ENCODE data around the gene SPTBN1. TPM values are rescaled to one million over a fixed set of nuclear protein-coding genes. Genes with fewer than 3 reads are reported as not detected.

The SPTBN1 gene
- total and polyA plus RNA-seq, 2 of the 13 experiments (the other 11 are each of a cell fraction or from before 2014, with no cell fraction given) = 123 to 299 TPM

DNA sequence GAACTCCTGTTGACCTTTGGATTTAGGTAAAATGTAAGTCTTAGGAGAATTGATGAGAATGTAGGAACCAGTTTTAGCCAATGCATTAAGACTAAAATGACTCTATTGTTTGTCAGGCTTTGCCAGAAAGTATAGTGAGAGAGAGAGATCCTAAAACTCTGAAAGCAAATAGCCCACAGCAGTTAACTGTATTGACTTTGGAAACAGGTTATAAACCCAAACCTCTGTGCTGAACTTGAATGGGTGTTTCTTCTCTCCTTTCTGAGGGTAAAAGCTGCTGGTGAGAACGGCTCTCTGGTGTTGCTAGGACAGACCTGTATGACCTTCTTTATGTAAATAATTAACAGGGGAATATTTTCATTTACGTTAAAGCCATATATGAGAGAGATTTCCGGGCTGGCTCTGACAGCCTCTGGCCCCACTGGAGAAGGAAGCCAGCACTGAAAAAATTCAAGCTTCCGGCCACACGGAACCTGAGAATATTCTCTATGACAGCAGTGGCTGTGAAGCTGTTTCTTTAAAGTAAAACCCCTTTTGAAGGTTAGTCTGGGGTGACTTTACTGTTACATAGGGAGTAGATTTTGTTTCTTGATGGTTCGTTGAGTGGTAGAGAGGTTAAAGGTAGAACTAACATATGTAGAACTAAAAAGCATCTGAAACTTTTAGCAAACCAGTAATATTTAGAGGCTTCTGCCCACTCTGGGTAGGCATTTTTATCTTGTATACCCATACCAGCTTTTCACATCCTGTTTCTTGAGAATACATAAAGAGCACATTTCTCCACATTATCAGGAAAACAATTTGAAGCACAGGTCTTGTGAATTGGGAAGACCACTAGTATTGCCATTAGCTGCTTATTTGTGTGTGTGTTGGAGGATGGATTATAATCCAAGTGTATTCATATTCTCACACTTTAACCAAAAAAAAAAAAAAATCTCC, 123.8 kb downstream of the SPTBN1 start (continued):
- TF ChIP-seq ZNF652 (CRISPR knock-in tag; IDR thresholded peaks at IDR 0.05; ENCODE audit: borderline replicate concordance, low read depth) (no peak; the same call in 1 of the 2 replicates), RBM22 (optimal IDR thresholded peaks at IDR 0.05; ENCODE audit: low read length) (peak; percentile 84), ZMYM2 (CRISPR knock-in tag; IDR thresholded peaks at IDR 0.05) (no peak), ZNF761 (CRISPR knock-in tag; conservative IDR thresholded peaks at IDR 0.05) (no peak), ZFP37 (CRISPR knock-in tag; IDR thresholded peaks at IDR 0.05; ENCODE audit: borderline replicate concordance) (no peak), ZNF557 (CRISPR knock-in tag; IDR thresholded peaks at IDR 0.05) (no peak), ZNF441 (CRISPR knock-in tag; IDR thresholded peaks at IDR 0.05; ENCODE audit: borderline replicate concordance) (no peak; the same call in 1 of the 2 replicates)
- TF ChIP-seq, protein P1, sequence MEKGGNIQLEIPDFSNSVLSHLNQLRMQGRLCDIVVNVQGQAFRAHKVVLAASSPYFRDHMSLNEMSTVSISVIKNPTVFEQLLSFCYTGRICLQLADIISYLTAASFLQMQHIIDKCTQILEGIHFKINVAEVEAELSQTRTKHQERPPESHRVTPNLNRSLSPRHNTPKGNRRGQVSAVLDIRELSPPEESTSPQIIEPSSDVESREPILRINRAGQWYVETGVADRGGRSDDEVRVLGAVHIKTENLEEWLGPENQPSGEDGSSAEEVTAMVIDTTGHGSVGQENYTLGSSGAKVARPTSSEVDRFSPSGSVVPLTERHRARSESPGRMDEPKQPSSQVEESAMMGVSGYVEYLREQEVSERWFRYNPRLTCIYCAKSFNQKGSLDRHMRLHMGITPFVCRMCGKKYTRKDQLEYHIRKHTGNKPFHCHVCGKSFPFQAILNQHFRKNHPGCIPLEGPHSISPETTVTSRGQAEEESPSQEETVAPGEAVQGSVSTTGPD (CRISPR knock-in tag; IDR thresholded peaks at IDR 0.05) = peak; percentile 85
- TF ChIP-seq, protein P2, sequence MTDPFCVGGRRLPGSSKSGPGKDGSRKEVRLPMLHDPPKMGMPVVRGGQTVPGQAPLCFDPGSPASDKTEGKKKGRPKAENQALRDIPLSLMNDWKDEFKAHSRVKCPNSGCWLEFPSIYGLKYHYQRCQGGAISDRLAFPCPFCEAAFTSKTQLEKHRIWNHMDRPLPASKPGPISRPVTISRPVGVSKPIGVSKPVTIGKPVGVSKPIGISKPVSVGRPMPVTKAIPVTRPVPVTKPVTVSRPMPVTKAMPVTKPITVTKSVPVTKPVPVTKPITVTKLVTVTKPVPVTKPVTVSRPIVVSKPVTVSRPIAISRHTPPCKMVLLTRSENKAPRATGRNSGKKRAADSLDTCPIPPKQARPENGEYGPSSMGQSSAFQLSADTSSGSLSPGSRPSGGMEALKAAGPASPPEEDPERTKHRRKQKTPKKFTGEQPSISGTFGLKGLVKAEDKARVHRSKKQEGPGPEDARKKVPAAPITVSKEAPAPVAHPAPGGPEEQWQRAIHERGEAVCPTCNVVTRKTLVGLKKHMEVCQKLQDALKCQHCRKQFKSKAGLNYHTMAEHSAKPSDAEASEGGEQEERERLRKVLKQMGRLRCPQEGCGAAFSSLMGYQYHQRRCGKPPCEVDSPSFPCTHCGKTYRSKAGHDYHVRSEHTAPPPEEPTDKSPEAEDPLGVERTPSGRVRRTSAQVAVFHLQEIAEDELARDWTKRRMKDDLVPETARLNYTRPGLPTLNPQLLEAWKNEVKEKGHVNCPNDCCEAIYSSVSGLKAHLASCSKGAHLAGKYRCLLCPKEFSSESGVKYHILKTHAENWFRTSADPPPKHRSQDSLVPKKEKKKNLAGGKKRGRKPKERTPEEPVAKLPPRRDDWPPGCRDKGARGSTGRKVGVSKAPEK (CRISPR knock-in tag; IDR thresholded peaks at IDR 0.05; ENCODE audit: borderline replicate concordance) = 0 out of 2 replicates have a peak, but pooled peaks have one; percentile 70
- TF ChIP-seq, protein P3, sequence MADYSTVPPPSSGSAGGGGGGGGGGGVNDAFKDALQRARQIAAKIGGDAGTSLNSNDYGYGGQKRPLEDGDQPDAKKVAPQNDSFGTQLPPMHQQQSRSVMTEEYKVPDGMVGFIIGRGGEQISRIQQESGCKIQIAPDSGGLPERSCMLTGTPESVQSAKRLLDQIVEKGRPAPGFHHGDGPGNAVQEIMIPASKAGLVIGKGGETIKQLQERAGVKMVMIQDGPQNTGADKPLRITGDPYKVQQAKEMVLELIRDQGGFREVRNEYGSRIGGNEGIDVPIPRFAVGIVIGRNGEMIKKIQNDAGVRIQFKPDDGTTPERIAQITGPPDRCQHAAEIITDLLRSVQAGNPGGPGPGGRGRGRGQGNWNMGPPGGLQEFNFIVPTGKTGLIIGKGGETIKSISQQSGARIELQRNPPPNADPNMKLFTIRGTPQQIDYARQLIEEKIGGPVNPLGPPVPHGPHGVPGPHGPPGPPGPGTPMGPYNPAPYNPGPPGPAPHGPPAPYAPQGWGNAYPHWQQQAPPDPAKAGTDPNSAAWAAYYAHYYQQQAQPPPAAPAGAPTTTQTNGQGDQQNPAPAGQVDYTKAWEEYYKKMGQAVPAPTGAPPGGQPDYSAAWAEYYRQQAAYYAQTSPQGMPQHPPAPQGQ (CRISPR knock-in tag; IDR thresholded peaks at IDR 0.05; ENCODE audit: borderline replicate concordance) = no peak
- TF ChIP-seq, protein P4, sequence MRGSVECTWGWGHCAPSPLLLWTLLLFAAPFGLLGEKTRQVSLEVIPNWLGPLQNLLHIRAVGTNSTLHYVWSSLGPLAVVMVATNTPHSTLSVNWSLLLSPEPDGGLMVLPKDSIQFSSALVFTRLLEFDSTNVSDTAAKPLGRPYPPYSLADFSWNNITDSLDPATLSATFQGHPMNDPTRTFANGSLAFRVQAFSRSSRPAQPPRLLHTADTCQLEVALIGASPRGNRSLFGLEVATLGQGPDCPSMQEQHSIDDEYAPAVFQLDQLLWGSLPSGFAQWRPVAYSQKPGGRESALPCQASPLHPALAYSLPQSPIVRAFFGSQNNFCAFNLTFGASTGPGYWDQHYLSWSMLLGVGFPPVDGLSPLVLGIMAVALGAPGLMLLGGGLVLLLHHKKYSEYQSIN (CRISPR knock-in tag; IDR thresholded peaks at IDR 0.05; ENCODE audit: borderline replicate concordance) = no peak
- TF ChIP-seq, protein P5, sequence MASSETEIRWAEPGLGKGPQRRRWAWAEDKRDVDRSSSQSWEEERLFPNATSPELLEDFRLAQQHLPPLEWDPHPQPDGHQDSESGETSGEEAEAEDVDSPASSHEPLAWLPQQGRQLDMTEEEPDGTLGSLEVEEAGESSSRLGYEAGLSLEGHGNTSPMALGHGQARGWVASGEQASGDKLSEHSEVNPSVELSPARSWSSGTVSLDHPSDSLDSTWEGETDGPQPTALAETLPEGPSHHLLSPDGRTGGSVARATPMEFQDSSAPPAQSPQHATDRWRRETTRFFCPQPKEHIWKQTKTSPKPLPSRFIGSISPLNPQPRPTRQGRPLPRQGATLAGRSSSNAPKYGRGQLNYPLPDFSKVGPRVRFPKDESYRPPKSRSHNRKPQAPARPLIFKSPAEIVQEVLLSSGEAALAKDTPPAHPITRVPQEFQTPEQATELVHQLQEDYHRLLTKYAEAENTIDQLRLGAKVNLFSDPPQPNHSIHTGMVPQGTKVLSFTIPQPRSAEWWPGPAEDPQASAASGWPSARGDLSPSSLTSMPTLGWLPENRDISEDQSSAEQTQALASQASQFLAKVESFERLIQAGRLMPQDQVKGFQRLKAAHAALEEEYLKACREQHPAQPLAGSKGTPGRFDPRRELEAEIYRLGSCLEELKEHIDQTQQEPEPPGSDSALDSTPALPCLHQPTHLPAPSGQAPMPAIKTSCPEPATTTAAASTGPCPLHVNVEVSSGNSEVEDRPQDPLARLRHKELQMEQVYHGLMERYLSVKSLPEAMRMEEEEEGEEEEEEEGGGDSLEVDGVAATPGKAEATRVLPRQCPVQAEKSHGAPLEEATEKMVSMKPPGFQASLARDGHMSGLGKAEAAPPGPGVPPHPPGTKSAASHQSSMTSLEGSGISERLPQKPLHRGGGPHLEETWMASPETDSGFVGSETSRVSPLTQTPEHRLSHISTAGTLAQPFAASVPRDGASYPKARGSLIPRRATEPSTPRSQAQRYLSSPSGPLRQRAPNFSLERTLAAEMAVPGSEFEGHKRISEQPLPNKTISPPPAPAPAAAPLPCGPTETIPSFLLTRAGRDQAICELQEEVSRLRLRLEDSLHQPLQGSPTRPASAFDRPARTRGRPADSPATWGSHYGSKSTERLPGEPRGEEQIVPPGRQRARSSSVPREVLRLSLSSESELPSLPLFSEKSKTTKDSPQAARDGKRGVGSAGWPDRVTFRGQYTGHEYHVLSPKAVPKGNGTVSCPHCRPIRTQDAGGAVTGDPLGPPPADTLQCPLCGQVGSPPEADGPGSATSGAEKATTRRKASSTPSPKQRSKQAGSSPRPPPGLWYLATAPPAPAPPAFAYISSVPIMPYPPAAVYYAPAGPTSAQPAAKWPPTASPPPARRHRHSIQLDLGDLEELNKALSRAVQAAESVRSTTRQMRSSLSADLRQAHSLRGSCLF (CRISPR knock-in tag; IDR thresholded peaks at IDR 0.05; ENCODE audit: borderline replicate concordance) = 0 out of 2 replicates have a peak, but pooled peaks have one; percentile 48
